ENCODE measurements around the gene ZNF84. TPM values are rescaled to one million over a fixed set of nuclear protein-coding genes. Genes with fewer than 3 reads are reported as not detected.

The ZNF84 gene
- total RNA-seq, 4 donors from 2014 or later = 36.5 to 71.7 (median 42.0) TPM

DNA sequence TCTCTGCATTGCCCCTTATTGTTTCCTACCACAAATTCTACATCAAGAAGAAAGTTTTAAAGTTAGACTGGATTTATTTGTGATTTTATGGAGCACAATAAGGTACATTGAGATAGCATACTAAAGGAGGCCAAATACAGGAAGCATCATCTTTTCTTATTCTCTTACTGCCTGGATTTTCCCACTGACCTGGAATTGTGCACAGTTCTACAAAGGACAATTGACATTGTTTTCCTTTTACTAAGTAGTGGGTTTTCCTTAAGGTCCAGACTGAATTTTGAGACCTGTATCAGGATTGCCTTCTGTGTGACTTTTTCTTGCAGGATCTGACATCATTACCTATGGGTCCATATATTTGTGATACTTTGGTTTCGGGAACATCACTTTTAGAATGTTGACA, 24.6 kb downstream of the ZNF84 start:
- Histone ChIP-seq H3K4me1 (no peaks in the 10 kb centered on the region), H3K9me3 (peaks cover 25% of the 10 kb centered on the region), H3K36me3 (peaks cover 13% of the 10 kb centered on the region in 2 donors), H3K4me3 (replicated peaks in 1 of 3) (no peak overlapping the region), H3K27me3 (no peaks in the 10 kb centered on the region), H3K27ac (no peak overlapping the region)
- no peak for DNase-seq
- WGBS, 2 donors = 93 to 97% methylated on average over 1 of the region's 1 CpG
- TF ChIP-seq, protein P1, sequence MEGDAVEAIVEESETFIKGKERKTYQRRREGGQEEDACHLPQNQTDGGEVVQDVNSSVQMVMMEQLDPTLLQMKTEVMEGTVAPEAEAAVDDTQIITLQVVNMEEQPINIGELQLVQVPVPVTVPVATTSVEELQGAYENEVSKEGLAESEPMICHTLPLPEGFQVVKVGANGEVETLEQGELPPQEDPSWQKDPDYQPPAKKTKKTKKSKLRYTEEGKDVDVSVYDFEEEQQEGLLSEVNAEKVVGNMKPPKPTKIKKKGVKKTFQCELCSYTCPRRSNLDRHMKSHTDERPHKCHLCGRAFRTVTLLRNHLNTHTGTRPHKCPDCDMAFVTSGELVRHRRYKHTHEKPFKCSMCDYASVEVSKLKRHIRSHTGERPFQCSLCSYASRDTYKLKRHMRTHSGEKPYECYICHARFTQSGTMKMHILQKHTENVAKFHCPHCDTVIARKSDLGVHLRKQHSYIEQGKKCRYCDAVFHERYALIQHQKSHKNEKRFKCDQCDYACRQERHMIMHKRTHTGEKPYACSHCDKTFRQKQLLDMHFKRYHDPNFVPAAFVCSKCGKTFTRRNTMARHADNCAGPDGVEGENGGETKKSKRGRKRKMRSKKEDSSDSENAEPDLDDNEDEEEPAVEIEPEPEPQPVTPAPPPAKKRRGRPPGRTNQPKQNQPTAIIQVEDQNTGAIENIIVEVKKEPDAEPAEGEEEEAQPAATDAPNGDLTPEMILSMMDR (IDR thresholded peaks at IDR 0.05) = no peak
- TF ChIP-seq POLR2A (IDR thresholded peaks at IDR 0.05) = no peak
- intact Hi-C loops (cut with DNase I) = loop anchor here (5.0 kb wide), 1 partner anchor 135 kb away; no protein-coding TSS in a partner anchor

DNA sequence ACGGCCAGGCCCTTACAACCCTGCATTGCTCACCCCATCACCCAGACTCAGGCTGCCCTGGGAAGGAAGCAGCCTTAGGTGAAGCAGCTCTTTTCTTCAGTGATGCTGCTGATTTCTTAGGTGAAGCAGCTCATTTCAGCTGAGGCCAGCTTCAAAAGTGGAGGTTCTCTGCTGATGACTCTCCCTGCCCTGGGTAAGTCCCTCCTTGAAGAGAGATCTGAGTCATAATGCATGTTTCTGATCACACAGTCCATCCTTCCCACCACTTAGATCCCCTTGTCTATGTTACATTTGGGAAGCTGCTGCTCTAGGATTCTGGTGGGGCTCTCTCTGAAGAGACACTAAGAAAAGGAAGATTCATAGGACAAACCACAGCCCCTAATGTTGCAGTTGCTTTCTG, 26.2 kb downstream of the ZNF84 start:
- TF ChIP-seq, protein P1 (IDR thresholded peaks at IDR 0.05) = no peak
- no peak for TF ChIP-seq POLR2A (IDR thresholded peaks at IDR 0.05)
- H3K27me3 ChIP-seq = no peaks in the 10 kb centered on the region
- no peaks in the 10 kb centered on the region for H3K4me1 ChIP-seq
- DNase-seq = no peak
- peaks cover 11% of the 10 kb centered on the region for H3K9me3 ChIP-seq
- no peaks in the 10 kb centered on the region for H3K36me3 ChIP-seq
- no peak overlapping the region for H3K27ac ChIP-seq
- intact Hi-C loops (cut with DNase I) = loop anchor here (5.0 kb wide), 1 partner anchor 136 kb away; no protein-coding TSS in a partner anchor
- 97 to 100% methylated on average over 1 of the region's 1 CpG for whole genome bisulfite sequencing, 2 donors
- no peak overlapping the region for H3K4me3 ChIP-seq (replicated peaks in 1 of 3)

DNA sequence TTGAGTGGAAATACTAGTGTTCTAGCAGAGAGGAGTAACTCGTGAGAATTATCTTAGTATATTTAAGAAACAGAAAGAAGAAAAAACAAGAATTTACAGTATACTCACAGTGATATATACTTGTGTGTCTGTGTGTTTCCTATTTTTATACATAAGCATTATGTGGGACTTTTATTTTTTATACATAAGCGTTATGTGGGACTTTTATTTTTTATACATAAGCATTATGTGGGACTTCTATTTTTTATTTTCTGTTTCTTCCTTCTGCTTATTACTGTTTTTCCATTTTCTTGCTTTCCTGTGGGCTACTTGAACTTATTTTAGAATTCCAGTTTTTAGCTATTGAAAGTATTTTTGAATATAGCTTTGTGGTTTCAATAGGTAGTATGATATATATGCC, 36.5 kb downstream of the ZNF84 start:
- H3K27me3 ChIP-seq = no peaks in the 10 kb centered on the region
- no peak overlapping the region for H3K27ac ChIP-seq
- no peaks in the 10 kb centered on the region for H3K4me1 ChIP-seq
- H3K36me3 ChIP-seq = no peaks in the 10 kb centered on the region
- WGBS, 2 donors = 84 to 85% methylated on average over 2 of the region's 2 CpGs
- no peaks in the 10 kb centered on the region for H3K9me3 ChIP-seq
- intact Hi-C loops (cut with DNase I) = no loop called here
- H3K4me3 ChIP-seq (replicated peaks in 1 of 3) = no peak overlapping the region
- DNase-seq = no peak
- TF ChIP-seq, protein P1 (IDR thresholded peaks at IDR 0.05) = no peak
- no peak for TF ChIP-seq POLR2A (IDR thresholded peaks at IDR 0.05)

DNA sequence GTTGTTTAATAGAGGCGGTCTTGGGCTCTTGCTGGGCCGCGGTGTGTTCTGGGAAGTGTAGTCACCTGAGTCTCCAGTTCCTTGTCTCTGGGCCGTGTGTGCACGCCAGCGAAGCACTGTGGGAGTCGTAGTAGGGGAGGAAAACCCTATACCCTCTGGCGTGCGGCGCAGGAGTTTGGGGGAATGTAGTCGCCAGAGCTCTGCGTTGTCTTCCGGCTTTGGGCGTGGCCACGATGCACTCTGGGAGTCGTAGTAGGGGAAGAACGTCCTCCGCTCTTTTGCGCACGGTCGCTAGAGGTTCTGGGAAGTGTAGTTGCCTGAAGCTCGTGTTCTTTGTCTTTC, 42.7 kb downstream of the ZNF84 start:
- Histone ChIP-seq H3K9me3 (no peaks in the 10 kb centered on the region), H3K4me1 (peaks cover 12 to 17% of the 10 kb centered on the region in 2 donors), H3K36me3 (peaks cover 18 to 23% of the 10 kb centered on the region in 2 donors), H3K4me3 (replicated peaks in 1 of 3) (peak overlapping the region; percentile 67 to 91 (median 80)), H3K27me3 (no peaks in the 10 kb centered on the region), H3K27ac (peak overlapping the region; percentile 92 to 98 (median 98))
- TF ChIP-seq POLR2A (IDR thresholded peaks at IDR 0.05) = peak in 1 of 2 donors; percentile 25
- TF ChIP-seq, protein P1 (IDR thresholded peaks at IDR 0.05) = no peak
- intact Hi-C loops (cut with DNase I) = no loop called here
- 1 to 2% methylated on average over 18 to 20 of the region's 22 CpGs for WGBS, 2 donors
- DNase-seq = peak; percentile 99

DNA sequence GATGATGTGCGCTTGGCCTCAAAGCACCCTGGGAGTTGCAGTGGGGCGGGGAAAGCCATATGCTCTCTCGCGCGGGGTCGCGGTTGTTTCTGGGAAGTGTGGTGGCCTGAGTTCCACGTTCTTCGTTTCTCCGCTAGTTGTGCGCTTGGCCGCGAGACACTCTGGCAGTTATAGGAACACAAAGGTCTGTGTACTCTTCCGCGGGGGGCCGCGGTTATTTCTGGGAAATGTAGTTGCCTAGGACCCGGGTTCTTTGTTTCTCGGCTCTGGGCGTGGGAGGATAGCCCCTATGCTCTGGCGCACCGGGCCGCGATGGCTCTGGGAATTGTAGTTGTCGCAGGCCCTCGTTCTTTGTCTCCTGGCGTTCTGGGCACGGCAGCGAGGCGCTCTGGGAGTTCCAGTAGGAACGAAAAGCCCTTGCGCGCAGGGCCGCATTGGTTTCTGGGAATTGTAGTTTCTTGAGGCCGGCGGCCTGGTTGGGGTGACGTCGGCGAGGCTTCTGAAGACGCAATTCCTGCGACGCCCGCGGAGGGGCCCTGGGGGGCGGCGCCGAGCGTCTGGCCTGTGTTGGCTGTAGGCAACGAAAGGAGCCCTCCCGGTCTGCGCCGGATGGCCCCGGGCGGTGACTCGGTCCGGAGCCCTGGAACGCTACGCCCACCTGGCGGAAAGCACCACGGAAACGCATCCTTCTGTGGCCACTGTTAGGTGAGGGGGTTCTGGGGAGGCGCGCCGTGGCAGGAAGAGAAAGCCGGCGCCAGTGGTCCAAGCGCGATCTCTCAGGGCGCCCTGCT, 43.3 kb downstream of the ZNF84 start, which contains the start of gene ZNF140:
ZNF140 (plus strand) TSS at position 556 of the 791 bp plus-strand sequence. CDS start 398 bp downstream, outside the sequence.
- intact Hi-C loops (cut with DNase I) = no loop called here
- Histone ChIP-seq H3K9me3 (no peaks in the 10 kb centered on the region), H3K27ac (peak within 1 kb of the TSS; percentile 92 to 98 (median 98)), H3K27me3 (no peaks in the 10 kb centered on the region), H3K4me3 (replicated peaks in 1 of 3) (peak within 1 kb of the TSS; percentile 67 to 91 (median 80)), H3K36me3 (peaks cover 24 to 29% of the 10 kb centered on the region in 2 donors), H3K4me1 (peaks cover 12 to 17% of the 10 kb centered on the region in 2 donors)
- WGBS, 2 donors = 0% methylated on average over 31 to 40 of the region's 69 CpGs
- DNase-seq = peak; percentile 97
- peak; percentile 37 to 67 for TF ChIP-seq POLR2A (IDR thresholded peaks at IDR 0.05)
- TF ChIP-seq, protein P1 (IDR thresholded peaks at IDR 0.05) = peak in 3 of 6 experiments; percentile 21 to 33 (median 32)
